Cardiac septum (tissue), 1 donor: Measurements from ENCODE around the gene ZIM2. TPM values are rescaled to one million over a fixed set of nuclear protein-coding genes. Genes with fewer than 3 reads are reported as not detected.

Source experiments
- total RNA-seq: library from RNA; stranded (reverse); fragmentation: NEBNext Ultra II Directional; extraction: Animal tissue kit (Norgen Biotek cat#: 25700); gene quantifications from one replicate; pipeline ENCODE4 v1.2.1, GENCODE V29; 2021
- donor health status: DM: no; HTN: no; CAD: no.

ZIM2 gene
- total RNA-seq, 1 donor from 2014 or later: not detected

Other genes with a start within 250 kb of the ZIM2 start
- gene ZNF71, start 245.4 kb downstream of the ZIM2 start, total RNA-seq: 7.1 TPM
- not detected for gene SMIM17, start 197.6 kb downstream of the ZIM2 start, total RNA-seq
- gene ZNF835, start 169.0 kb downstream of the ZIM2 start, total RNA-seq: 2.6 TPM
- gene PEG3, start within 50 bp of the ZIM2 start, total RNA-seq: 7.2 TPM